Measurements from ENCODE around the gene KCNJ2. TPM values are rescaled to one million over a fixed set of nuclear protein-coding genes. Genes with fewer than 3 reads are reported as not detected.

KCNJ2 gene
- total and polyA plus RNA-seq, 10 of the 15 experiments (the other 5 are each of a cell fraction or from before 2014, with no cell fraction given), result 1.6 to 10.1 (median 3.2) TPM

DNA sequence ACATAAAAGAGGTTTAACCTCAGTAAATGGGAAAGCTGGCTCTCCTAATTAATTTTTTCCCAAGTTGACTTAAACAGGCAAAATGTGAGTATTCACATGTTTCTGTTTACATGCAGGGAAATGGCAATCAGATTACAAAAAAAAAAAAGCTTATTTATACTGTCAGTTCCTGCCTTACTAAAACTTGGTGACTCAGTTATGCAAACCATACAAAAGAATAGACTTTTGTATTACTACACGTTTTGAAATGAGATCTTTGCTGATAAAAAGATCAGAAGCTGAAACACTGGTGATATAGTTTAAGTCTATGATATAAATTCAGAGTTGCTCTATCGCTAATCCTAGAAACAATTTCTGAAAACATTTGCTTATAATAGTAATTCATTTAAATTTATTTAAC lies 9.4 kb upstream of the KCNJ2 start (continued):
- no peak for TF ChIP-seq POLR2AphosphoS2 (IDR thresholded peaks at IDR 0.05; ENCODE audit: low read depth, low read length)
- TF ChIP-seq POLR2AphosphoS5 (IDR thresholded peaks at IDR 0.05; ENCODE audit: low read length), result no peak
- TF ChIP-seq RUNX3 (IDR thresholded peaks at IDR 0.05; ENCODE audit: low read length), result no peak
- TF ChIP-seq, protein P1, sequence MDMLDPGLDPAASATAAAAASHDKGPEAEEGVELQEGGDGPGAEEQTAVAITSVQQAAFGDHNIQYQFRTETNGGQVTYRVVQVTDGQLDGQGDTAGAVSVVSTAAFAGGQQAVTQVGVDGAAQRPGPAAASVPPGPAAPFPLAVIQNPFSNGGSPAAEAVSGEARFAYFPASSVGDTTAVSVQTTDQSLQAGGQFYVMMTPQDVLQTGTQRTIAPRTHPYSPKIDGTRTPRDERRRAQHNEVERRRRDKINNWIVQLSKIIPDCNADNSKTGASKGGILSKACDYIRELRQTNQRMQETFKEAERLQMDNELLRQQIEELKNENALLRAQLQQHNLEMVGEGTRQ (IDR thresholded peaks at IDR 0.05; ENCODE audit: borderline replicate concordance, low read depth, low read length), result no peak

GRCh38 chr17:70161519-70161918 lies 7.8 kb upstream of the KCNJ2 start:
- SMC1A ChIA-PET (ENCODE audit: uncharacterized antibody, unreplicated experiment), result no interaction called here
- intact Hi-C loops (cut with micrococcal nuclease; ENCODE audit: unreplicated experiment), result no loop called here
- no peaks in the 10 kb centered on the region for H3K27me3 ChIP-seq (replicated peaks in 1 of 2; ENCODE audit: control insufficient read depth in 2 of 2, insufficient read depth in 2 of 2, low read length in 1 of 2)

More at GRCh38 chr17:70161519-70161918, 7.8 kb upstream of the KCNJ2 start:
- Histone ChIP-seq H3K4me1 (ENCODE audit: control insufficient read depth, insufficient read depth, low read length) (no peaks in the 10 kb centered on the region), H3K27ac (ENCODE audit: control insufficient read depth, insufficient read depth) (no peak overlapping the region), H4K20me1 (ENCODE audit: control insufficient read depth, insufficient read depth) (no peaks in the 10 kb centered on the region), H3K79me2 (ENCODE audit: control insufficient read depth, insufficient read depth, low read length) (no peaks in the 10 kb centered on the region), H3K9me3 (replicated peaks; ENCODE audit: control insufficient read depth, insufficient read depth, low read length) (no peaks in the 10 kb centered on the region), H3K4me2 (ENCODE audit: control insufficient read depth, insufficient read depth) (no peak overlapping the region), H3K36me3 (ENCODE audit: control insufficient read depth in 2 of 2, insufficient read depth in 2 of 2, low read length in 1 of 2) (no peaks in the 10 kb centered on the region), H3K4me3 (no peak overlapping the region), H3K9ac (ENCODE audit: control insufficient read depth, insufficient read depth, low read length) (no peak overlapping the region), H2AFZ (ENCODE audit: control insufficient read depth, low read depth, low read length) (no peak overlapping the region)
- no TSS peak for BruUV-seq (replicated peaks)
- ChIA-PET CTCF (no interaction called here), POLR2A (no interaction called here), RAD21 (ENCODE audit: unreplicated experiment) (no interaction called here)
- WGBS (ENCODE audit: insufficient coverage, insufficient replicate concordance, low lambda C conversion rate, missing lambda C conversion rate), result 0% methylated on average over 1 of the region's 1 CpG
- in situ Hi-C loops (cut with MboI), result no loop called here
- no peak for TF ChIP-seq CHD2 (IDR thresholded peaks at IDR 0.05; ENCODE audit: borderline replicate concordance, low read depth, low read length)
- TF ChIP-seq ELK1 (IDR thresholded peaks at IDR 0.05; ENCODE audit: low read depth, low read length), result no peak
- no peak for TF ChIP-seq POLR2A (IDR thresholded peaks at IDR 0.05; ENCODE audit: low read depth, low read length)
- no peak for TF ChIP-seq SUPT20H (IDR thresholded peaks at IDR 0.05; ENCODE audit: borderline replicate concordance, control insufficient read depth, low read depth, low read length)
- TF ChIP-seq SREBF2 (IDR thresholded peaks at IDR 0.05; ENCODE audit: low read length), result no peak
- FAIRE-seq (no peak), DNase-seq (ENCODE audit: low read depth, low spot score) (no peak), ATAC-seq (no peak)
